ENCODE measurements around the gene ST3GAL3. TPM values are rescaled to one million over a fixed set of nuclear protein-coding genes. Genes with fewer than 3 reads are reported as not detected.

Gene ST3GAL3
- total RNA-seq, 1 donor from 2014 or later: 14.9 TPM

DNA sequence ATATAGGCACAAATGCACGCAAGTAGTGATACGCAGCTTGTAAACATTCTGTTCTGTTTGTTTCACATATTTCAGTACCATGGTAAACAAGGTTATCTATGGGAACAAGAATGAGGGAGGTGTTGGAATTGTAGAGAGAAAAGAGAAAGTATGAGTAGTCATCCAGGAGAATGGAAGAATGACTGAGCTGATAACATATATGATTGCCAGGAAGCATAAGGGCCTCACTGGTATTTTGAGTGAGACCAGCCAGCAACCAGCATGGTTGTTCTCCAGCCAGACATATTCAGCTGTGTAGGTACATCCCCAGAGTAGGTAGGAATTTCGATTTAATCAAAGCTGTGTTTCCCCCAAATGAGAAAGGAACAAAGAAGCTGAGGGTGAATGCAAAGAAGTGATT lies 167.4 kb downstream of the ST3GAL3 start:
- no peaks in the 10 kb centered on the region for H3K36me3 Mint-ChIP-seq (ENCODE audit: low read depth, unreplicated experiment)
- H3K4me1 Mint-ChIP-seq (ENCODE audit: unreplicated experiment): no peaks in the 10 kb centered on the region
- H3K27ac Mint-ChIP-seq (ENCODE audit: unreplicated experiment): no peak overlapping the region
- TF ChIP-seq, protein P1, sequence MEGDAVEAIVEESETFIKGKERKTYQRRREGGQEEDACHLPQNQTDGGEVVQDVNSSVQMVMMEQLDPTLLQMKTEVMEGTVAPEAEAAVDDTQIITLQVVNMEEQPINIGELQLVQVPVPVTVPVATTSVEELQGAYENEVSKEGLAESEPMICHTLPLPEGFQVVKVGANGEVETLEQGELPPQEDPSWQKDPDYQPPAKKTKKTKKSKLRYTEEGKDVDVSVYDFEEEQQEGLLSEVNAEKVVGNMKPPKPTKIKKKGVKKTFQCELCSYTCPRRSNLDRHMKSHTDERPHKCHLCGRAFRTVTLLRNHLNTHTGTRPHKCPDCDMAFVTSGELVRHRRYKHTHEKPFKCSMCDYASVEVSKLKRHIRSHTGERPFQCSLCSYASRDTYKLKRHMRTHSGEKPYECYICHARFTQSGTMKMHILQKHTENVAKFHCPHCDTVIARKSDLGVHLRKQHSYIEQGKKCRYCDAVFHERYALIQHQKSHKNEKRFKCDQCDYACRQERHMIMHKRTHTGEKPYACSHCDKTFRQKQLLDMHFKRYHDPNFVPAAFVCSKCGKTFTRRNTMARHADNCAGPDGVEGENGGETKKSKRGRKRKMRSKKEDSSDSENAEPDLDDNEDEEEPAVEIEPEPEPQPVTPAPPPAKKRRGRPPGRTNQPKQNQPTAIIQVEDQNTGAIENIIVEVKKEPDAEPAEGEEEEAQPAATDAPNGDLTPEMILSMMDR (IDR thresholded peaks at IDR 0.05; ENCODE audit: unreplicated experiment): no peak
- DNase-seq (ENCODE audit: low spot score): no peak
- no peak overlapping the region for H3K4me3 Mint-ChIP-seq (ENCODE audit: unreplicated experiment)
- H3K9me3 Mint-ChIP-seq (ENCODE audit: unreplicated experiment): no peaks in the 10 kb centered on the region
- no peaks in the 10 kb centered on the region for H3K27me3 Mint-ChIP-seq (ENCODE audit: unreplicated experiment)

DNA sequence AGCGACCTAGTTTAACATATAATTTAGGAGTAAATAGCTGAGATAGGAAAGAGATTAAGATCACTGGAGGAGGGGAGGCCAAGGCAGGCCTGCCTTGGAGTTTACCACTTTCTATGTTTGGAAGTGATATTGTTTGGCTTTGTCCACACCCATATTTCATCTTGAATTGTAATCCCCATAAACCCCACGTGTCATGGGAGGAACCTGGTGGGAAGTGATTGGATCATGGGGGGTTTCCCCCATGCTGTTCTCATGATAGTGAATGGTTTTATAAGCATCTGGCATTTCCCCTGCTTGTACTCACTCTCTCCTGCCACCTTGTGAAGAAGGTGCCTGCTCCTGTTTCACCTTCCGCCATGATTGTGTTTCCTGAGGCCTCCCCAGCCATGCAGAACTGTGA lies 168.0 kb downstream of the ST3GAL3 start:
- Mint-ChIP-seq H3K4me1 (ENCODE audit: unreplicated experiment) (no peaks in the 10 kb centered on the region), H3K36me3 (ENCODE audit: low read depth, unreplicated experiment) (no peaks in the 10 kb centered on the region), H3K27ac (ENCODE audit: unreplicated experiment) (no peak overlapping the region), H3K9me3 (ENCODE audit: unreplicated experiment) (no peaks in the 10 kb centered on the region), H3K27me3 (ENCODE audit: unreplicated experiment) (no peaks in the 10 kb centered on the region), H3K4me3 (ENCODE audit: unreplicated experiment) (no peak overlapping the region)
- DNase-seq (ENCODE audit: low spot score): no peak
- TF ChIP-seq, protein P1 (IDR thresholded peaks at IDR 0.05; ENCODE audit: unreplicated experiment): no peak

DNA sequence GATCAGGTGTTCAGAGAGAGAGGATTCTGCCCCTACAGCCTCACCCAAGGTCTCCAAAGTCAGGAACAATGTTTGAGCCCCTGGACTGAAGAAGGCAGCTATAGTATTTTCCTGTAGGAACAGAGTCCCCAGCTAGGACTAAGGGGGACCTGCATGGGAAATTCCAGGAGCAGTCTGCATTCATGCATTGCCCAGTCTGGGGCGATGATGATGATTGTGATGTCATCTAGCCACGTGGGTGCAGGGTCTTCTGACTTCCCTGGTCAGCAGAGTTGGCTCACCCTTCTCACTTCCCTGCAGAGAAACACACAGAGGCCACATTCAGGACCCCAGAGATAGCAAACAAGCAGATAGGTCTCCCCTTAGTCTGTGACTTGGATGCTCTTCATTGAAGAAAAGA lies 169.8 kb downstream of the ST3GAL3 start:
- Mint-ChIP-seq H3K4me3 (ENCODE audit: unreplicated experiment) (no peak overlapping the region), H3K9me3 (ENCODE audit: unreplicated experiment) (no peaks in the 10 kb centered on the region), H3K36me3 (ENCODE audit: low read depth, unreplicated experiment) (no peaks in the 10 kb centered on the region), H3K27me3 (ENCODE audit: unreplicated experiment) (peaks cover 1% of the 10 kb centered on the region), H3K27ac (ENCODE audit: unreplicated experiment) (no peak overlapping the region), H3K4me1 (ENCODE audit: unreplicated experiment) (peaks cover 9% of the 10 kb centered on the region)
- TF ChIP-seq, protein P1 (IDR thresholded peaks at IDR 0.05; ENCODE audit: unreplicated experiment): no peak
- DNase-seq (ENCODE audit: low spot score): no peak

DNA sequence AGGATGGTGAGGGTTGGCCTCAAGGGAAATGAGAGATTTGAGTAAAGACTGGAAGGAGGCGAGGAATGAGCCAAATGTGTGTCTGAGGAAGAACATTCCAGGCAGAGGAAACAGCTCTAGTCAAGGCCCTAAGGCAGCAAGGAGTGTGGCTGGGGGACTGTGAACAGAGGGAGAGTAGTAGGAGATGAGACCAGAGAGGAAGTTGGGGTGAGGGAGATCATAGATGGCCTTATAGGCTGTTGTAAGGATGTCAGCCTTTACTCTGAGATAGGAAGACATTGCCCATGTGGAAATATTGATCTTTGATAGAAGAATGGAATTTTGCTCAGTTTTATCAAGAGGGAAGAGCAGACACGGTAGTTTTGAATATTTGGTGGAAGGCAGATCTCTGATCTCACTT lies 171.1 kb downstream of the ST3GAL3 start:
- Mint-ChIP-seq H3K36me3 (ENCODE audit: low read depth, unreplicated experiment) (no peaks in the 10 kb centered on the region), H3K9me3 (ENCODE audit: unreplicated experiment) (no peaks in the 10 kb centered on the region), H3K27me3 (ENCODE audit: unreplicated experiment) (peaks cover 1% of the 10 kb centered on the region), H3K4me1 (ENCODE audit: unreplicated experiment) (peaks cover 9% of the 10 kb centered on the region), H3K4me3 (ENCODE audit: unreplicated experiment) (no peak overlapping the region), H3K27ac (ENCODE audit: unreplicated experiment) (no peak overlapping the region)
- TF ChIP-seq, protein P1 (IDR thresholded peaks at IDR 0.05; ENCODE audit: unreplicated experiment): no peak
- no peak for DNase-seq (ENCODE audit: low spot score)

DNA sequence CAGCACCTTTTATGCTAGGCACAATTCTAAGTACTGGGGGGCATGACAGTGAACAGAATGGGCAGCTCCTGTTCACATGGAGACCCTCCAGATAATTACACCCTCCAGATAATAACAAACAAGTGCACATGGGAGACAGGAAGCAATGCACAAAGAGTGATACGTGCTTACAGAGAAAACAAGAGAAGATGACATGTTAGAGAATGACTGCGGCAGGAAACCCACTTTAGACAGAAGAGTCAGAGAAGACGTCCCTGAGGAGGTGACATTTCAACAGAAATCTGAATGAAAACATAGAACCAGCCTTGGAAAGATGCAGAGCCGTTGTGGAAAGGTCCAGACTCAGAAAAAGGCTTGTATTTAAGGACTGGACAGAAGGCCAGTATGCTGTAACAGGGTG lies 171.5 kb downstream of the ST3GAL3 start:
- TF ChIP-seq, protein P1 (IDR thresholded peaks at IDR 0.05; ENCODE audit: unreplicated experiment): no peak
- peaks cover 9% of the 10 kb centered on the region for H3K4me1 Mint-ChIP-seq (ENCODE audit: unreplicated experiment)
- H3K9me3 Mint-ChIP-seq (ENCODE audit: unreplicated experiment): no peaks in the 10 kb centered on the region
- DNase-seq (ENCODE audit: low spot score): no peak
- no peak overlapping the region for H3K27ac Mint-ChIP-seq (ENCODE audit: unreplicated experiment)
- no peaks in the 10 kb centered on the region for H3K36me3 Mint-ChIP-seq (ENCODE audit: low read depth, unreplicated experiment)
- no peak overlapping the region for H3K4me3 Mint-ChIP-seq (ENCODE audit: unreplicated experiment)
- H3K27me3 Mint-ChIP-seq (ENCODE audit: unreplicated experiment): peaks cover 1% of the 10 kb centered on the region

All from endothelial cell (in vitro differentiated cells).